HTERT RPE-1 (cell line): ENCODE results near the gene QRFPR.
"Not testable (repeated sequence)": the region's sequence is repeated elsewhere in the genome, so short reads cannot be mapped to it uniquely, and the experiment has no call there.

Experiments used
- in situ Hi-C: fragments of 300-500 bp; cut with MboI; formaldehyde crosslinking; loops from 4 replicates; pipeline ENCODE4 v1.14.3; 2020; ENCODE audit warnings: low sequenced_read_pairs

Gene QRFPR

DNA sequence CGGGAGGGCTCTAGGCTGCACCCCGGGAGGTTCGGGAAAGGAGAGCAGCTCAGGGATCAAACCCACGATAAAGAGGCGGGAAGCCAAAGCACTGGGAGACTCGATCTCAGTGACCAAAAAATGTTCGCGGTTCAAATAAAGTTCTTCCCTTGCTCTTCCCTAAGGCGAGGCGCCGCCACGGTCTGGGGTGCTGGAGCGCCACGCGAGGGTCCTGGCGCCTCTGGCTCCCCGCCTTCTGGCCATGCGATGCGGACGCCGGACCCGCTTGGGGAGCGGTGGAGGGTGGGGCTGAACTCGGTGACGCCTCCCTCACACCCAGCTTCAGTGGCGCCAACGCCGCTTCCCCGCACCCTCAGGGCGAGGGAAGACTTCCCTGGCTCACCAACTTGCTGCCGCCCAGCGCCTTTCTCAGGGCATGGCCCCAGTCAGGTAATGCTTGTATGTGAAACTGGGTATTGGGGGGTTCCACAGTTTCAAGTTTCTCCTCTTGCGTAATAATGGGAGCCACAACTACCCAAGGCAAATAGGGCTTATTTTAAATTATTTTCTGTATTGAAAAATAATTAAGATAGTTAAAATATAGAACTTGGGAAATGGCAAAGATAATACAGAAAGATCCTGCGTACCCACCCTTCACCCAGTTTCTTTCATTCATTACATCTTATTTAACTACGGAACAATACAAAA is at the start of gene QRFPR:
TSS of gene QRFPR (minus strand) at position 243 of the 687 bp plus-strand sequence. CDS start 371 bp downstream, outside the sequence.
- in situ Hi-C loops, result no loop called here

DNA sequence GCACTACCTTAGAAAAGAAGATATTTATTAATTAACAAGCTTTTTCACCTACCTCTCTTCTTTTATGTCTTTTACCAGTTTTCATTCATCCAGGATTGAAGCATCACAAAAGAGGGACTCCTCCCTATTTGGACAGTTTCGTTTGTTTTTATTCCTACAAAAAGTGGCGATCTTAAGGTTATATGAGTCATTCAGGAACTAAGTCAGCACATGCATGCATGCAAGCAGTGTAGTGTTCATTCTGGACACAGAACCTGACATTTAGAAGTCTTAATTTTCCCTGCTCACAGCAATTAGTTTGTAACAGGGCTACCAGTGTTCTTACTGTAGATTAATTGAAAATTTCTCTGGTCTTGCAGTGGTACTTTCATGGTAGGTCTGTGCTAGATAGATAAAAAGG is 47.9 kb upstream of the QRFPR start:
- in situ Hi-C loops, result no loop called here

DNA sequence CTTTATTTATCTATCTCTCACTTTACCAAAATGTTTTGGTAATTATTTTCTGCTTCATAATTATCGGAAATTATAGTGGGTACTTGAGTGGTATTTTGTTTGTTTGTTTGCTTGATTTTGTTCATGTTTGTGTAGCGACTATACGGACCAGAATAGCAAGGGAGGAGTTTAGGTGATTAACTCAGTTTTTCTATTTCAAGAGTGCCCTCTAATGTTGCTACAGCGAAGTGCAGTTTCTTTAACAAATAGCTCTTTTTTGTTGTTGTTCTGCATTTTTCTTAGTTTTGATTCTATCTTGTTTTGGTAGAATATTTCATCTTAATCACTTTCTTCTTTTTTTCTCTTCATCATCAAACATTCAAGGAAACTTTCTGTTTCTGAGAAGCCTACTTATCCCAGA is 40.8 kb upstream of the QRFPR start:
- in situ Hi-C loops, result no loop called here

DNA sequence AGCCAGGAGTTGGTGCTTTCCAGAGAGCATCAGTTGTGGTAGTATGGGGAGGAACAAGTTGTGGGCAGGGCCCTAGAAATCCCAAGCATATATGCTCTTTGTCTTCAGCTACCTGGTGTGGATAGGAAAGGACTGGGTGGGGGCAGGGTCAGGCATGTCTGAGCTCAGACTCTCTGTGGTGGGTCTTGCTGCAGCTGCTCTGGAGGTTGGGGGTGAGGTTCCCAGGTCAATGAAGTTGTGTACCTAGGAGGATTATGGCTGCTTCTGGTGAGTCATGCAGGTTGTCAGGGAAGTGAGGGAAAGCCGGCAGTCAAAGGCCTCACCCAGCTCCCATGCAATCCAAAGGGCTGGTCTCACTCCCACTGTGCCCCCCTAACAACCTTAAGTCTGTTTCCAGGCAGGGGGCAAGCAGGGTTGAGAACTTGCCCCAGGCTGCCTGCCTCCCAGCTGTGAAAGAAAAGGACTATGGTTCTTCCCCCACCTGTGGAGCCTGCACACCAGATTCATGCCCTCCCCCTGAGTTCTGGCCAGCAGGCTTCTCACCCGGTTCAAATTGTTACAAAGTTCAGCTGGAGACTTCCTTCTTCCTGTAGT is 30.4 kb upstream of the QRFPR start:
- in situ Hi-C loops, result no loop called here

DNA sequence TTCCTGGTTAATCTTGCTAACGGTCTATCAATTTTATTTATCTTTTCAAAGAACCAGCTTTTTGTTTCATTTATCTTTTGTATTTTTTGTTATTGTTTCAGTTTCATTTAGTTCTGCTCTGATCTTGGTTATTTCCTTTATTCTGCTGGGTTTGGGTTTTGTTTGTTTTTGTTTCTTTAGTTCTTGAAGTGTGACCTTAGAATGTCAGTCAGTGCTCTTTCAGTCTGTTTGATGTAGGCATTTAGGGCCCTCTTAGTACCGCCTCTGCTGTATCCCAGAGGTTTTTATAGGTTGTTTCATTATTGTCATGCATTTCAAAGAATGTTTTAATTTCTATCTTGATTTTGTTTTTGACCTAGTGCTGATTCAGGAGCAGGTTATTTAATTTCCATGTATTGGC is 27.7 kb upstream of the QRFPR start:
- in situ Hi-C loops, result not testable (repeated sequence)

DNA sequence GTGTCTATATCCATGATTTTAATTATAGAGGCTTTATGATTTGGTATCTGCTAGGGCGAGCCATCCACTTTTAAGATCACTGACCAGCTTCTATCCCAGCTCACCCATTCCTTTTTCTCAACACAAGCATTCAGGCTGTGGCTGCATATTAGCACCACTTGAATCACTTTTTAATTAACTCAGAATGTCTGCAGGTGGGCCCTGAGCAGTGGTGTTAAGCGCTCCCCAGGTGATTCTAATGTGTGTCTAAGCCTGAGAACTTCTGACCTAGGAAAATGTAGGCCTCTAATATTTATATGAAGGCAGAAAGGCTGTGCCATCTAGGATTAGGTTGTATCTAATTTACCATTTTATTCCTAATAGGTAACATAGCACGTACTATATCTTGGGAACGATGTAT is 19.8 kb upstream of the QRFPR start:
- in situ Hi-C loops, result no loop called here

DNA sequence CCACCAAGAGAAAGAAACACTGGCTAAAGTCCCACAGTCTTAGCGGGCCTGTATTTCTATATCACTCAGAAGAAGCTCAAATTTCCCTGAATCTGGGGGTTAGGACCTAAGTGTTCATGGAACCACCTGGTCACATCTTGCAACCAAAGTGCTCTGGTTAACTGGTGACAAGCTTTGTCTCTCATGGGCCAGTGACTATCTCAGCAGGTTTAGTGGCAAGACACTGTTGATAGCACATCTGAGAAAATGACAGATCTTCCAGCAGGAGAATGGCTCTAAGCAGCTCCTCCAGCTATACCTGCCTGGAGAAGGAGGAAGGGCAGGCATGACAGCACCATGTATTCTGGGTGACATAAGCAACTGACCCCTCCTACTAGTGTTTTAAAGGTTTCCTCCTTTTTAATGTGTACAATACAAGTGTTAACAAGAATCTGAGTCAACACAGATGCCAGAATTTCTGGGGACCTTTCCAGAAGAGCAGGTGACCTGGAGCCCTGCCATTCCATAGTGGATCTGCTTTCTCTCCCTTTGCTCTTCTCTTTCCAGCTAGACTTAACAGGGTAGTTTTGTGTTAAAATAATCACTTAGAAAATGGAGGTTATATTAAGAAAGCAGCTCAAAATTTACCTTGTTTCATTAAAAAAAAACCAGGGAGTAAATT is 17.3 kb upstream of the QRFPR start:
- in situ Hi-C loops, result no loop called here

DNA sequence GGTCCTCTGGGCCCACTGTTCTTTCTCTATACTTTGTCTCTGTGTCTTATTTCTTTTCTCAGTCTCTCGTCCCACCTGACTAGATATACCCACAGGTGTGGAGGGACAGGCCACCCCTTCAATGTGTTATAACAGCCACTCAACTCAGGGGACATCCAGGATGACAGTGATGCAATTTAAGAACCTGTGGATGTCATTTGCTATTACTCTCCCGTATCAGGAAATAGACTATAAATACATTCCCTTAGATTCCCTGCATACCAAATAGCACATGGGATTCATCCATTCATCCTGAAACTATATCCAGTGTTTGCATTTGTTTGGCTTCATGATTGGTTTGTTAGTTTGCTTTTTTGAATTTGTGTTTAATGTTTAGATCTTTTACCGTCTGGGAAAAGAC is 16.6 kb upstream of the QRFPR start:
- in situ Hi-C loops, result no loop called here

DNA sequence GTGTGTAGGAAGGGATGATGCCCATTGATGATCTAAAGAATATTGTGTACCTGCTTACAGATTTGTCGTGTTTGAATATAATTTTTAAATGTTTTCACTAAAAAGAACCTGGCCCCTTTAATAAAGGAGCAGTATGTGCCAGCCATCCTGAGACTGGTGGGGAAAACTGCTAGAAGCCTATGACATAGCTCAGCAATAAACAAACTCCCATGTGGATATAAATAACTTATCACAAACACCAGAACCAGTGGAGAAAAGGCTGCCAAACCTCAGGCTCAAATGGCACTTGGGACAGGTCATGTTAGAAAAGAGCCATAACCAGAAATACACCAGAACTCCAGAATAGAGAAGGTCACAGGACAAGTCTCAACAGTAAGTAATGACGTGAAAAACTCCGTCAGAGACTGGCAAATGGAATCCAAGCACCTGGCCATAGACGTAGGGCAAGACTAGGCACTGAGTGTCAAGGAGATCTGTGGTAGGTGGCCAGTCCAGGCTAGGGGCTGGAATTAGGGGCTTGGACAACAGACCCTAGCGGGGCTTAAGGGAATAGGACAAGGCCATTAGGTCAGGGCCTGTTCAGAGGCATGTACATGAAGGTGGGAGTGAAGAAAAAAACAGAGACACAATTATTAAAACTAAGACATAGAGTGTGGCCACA is 11.7 kb upstream of the QRFPR start:
- in situ Hi-C loops, result no loop called here

DNA sequence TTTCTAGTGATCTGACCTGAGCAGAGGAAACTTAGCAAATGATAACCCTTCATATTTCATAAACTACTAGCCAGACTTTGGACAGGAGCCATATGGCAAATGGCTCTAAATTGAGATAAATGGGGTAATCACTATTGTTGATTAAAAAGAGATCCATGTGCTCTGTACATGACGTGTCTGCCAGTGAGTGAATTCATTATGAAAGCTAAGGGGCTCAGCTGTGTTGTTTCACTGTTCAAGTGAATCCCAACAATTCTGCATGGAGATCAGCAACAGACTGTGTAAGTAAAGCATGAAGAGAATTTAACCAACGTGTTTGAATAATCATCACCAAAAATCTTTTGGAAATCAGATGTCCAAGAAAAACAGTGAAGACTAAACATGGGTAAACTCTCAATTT is 9.5 kb upstream of the QRFPR start:
- in situ Hi-C loops, result no loop called here

DNA sequence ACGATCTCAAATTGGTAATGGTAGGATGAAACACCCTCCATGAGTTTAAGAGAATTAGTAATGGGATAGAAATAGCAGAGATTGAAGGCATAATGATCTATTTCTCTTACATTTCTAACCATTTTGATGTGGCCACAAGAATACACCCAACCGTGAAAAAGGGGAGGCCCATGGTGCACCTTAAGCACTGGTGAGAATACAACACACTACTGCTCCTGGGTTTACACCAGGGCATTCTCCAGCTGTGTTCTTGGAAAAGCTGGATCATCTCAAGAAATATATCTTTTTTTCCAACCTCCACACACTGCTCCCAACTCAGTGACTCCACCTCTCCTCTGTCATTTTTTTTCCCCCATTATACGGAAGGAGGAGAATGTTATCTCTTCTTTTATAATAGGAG is 1.5 kb downstream of the QRFPR start:
- in situ Hi-C loops, result no loop called here

DNA sequence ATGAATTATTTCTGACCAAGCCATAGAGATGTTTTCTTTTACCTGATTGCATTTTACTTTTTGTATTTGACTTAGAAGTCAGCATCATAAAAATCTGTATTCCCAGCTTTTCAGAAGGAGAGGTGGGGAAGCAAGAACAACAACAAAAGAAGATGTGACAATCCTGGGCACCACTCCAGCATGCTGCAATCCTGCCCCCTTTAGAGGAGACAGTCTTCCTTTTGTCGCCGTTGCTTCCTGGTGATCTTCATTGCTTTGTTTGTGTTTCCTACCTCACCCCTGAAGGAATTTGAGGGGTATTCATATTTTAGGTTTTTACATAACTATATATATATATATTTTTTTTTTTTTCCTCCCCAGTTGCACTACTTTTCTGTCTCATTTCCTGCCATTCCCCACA is 3.7 kb downstream of the QRFPR start:
- in situ Hi-C loops, result no loop called here

DNA sequence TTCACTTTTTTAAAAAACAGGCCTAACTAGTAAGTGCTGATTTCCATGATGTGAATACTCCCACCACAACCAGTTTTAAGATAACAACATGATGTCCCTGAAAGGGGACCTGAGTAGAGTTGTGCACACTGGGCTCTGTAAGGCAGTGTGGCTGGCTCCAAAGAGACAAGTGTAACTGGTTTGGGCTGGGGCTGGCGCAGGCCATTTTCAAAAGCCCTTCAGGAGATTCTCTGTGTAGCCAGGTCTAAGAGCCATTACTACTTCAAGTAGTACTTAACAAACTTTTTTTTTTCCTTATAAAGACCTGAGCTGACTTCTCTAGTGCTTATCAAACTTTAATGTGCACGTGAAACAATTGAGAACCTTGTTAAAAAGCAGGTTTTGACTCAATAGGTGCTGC is 4.3 kb downstream of the QRFPR start:
- in situ Hi-C loops, result no loop called here

DNA sequence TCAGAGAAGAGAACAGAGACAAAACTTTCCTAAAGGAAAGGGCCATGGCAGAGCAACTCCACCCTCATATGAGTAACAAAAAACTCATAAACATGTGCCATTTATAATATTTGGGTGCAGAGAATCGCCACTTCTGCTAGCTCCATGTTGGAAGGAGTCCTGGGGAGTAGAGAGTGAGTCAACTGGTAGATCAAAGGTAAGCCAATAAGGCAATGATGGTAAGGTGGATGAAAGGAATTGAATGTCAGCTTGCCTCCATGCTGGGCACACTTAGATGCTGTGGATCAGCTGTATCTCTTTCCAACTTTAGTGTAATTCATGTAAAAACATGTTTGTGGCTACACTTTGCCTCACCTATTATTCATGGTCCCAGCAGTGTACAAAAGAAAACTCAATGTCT is 4.7 kb downstream of the QRFPR start:
- in situ Hi-C loops, result no loop called here

DNA sequence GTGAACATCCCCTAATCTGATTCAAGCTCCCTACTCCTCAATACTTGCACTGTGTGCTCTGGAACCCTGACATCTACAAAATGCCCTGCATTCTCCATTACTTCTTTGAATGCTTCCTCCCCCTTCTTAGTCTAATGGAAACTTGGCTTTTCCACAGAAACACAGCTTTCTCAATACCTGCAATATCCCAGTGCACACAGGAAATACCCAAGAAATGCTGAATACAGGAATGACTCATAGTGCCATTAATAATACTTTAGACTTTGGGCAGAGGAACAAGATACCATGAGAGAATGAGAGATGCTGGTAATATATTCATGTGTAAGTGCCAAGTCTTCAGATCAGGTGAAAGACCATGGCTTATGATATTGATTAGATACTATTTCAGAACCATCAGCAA is 5.6 kb downstream of the QRFPR start:
- in situ Hi-C loops, result no loop called here

DNA sequence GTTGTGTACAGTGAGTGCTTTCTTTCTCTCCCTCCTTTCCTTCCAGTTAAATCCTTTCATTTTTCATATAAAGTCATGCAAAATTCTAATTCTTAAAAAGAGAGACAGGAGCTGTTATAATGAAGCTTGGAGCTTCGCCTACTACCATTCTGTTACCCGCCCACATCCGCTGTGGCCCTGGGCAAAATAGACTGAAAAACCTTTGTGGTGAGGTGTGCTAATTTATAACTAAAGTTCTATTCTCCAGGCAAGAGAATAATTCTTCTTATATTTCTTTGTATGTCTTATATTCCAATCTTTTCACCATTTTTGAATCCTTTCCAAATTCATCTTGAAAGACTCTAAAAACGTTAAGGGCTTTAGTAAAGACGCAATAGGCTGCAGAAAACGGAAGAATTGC is 7.0 kb downstream of the QRFPR start:
- in situ Hi-C loops, result no loop called here

DNA sequence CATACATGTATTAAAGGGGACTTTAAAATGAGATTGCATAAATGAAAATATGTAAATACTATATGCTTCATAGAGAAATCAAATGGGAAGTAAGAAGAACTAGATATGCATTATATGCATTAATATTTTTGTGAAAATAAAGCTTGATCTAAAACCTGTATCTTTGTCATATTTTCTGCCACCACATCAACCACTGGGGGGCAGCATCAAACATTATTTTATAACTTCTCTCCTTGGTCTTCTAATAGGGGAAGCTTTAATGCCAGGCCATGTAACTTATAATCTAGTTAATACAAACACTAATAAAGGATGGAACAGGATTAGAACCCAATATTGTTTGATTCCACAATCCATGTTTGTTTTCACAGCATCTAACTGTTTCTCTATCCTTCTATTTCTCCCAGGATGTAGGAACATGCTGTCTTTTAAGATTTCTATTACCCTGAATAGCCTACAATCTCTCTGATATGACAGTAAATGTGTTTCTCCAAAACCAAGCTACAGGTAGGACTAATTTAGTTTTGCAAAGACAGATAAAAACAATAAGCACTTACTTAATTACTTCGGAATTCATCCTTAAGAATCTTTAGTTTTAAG is 10.0 kb downstream of the QRFPR start:
- in situ Hi-C loops, result no loop called here

DNA sequence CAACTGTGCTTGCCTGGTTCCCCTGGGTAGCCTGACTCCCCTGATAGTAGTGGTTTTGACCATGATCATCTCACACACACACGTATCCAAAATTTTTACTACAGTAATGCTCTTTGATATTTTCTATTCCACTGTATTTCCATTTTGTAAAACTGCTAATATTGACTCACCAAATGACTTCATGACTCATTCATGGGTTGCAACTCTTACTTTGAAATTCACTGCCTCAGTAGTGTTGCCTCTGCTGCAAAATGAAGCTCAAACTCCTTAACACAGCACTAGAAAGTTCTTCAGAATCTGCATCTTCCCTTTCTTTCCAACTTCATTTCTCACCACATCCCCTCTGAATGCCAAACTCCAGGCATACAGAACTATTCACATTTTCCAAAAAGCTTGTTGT is 20.3 kb downstream of the QRFPR start:
- in situ Hi-C loops, result no loop called here

DNA sequence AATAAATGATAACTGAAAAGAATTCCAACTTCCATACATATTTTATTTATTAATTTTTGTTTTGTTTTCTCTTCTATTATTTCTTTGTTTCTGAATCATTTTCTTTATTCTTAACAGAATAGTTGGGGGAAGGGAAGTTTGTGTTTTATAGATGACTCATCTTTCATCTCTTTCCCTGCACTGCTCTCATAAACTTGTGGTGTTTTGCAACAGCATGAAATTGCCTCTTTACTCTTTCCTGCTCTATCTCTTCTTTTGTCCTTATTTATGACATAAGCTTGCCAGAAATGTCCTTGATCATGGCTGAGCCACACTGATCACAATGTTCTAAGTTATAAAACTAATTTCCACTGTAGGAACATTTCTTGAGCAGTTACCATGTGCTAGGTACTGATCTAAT is 22.3 kb downstream of the QRFPR start:
- in situ Hi-C loops, result no loop called here

DNA sequence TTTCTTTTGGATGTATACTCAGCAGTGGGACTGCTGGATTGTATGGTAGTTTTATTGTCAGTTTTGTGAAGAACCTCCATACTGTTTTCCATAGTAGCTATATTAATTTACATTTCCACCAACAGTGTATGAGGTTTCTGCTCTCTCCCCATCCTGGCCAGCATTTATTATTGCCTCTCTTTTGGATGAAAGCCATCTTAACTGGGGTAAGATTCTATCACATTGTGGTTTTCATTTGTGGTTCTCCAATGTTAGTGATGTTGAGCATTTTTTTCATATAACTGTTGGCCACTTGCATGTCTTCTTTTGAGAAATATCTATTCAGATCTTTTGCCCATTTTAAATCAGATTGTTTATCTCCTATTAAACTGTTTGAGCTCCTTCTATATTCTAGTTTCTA is 27.6 kb downstream of the QRFPR start:
- in situ Hi-C loops, result no loop called here

DNA sequence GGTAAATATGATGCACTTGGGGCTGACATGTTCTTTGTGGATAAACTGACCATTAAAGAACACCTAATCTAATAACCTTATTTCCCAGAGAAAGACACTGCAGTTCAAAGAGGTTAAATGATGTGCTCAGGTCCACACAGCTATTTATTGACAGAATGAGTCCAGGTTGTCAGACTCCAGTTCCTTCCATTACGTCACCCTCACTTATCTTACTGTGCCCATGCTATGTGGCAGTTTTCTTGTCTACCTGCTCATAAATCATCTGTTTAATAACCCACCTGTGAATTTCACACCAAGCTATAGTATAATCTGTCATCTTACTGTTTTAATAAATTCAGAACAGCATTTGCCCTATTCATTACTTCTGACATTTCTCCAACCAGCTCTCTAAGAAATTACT is 36.7 kb downstream of the QRFPR start:
- in situ Hi-C loops, result no loop called here

DNA sequence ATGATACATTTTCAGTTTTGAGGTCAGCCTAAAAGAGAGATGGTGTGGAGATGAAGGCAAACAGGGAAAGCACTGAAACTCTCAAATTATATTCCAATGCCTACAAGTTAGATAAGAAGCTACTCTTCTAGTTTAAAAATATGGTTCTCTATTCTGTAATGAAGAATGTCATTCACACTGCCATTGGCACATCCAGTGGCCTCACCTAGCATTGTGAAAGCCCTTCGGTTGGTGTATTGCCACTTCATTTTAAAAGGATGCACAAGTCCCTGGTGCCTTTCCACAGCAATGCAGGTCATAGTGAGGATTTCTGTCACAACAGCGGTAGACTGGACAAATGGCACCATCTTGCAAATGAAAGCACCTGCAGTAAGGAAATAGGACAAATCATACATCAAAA is 40.6 kb downstream of the QRFPR start:
- in situ Hi-C loops, result no loop called here
